Renal cortex interstitium (tissue), 11 donors: ENCODE measurements around the gene CHST1. TPM values are rescaled to one million over a fixed set of nuclear protein-coding genes. Genes with fewer than 3 reads are reported as not detected.

Experiments used
- DNase-seq, 11 donors: peaks; one replicate each; pipeline ENCODE4 v3.0.0-alpha.2; 2013; ENCODE audit warnings: low read depth in 9 of 11, low spot score in 4 of 11; ENCODE audit errors: extremely low read depth in 1 of 11
- polyA plus RNA-seq, 3 donors: library from polyadenylated mRNA; unstranded; fragments of 120-200 nt; gene quantifications; one replicate each; pipeline ENCODE4 v1.2.1, GENCODE V29; 2013; ENCODE audit not compliant: insufficient read length in 3 of 3

Gene CHST1
- polyA plus RNA-seq, 3 donors: 8.7 to 13.6 (median 12.2) TPM

GRCh38 chr11:45664376-45665205 lies 831 bp downstream of the CHST1 start:
- DNase-seq: no peak

- no peak for DNase-seq
Observed at GRCh38 chr11:45663486-45664375, 1.7 kb downstream of the CHST1 start.

- DNase-seq: peak in 4 of 11 donors; percentile 57 to 67 (median 59)
Observed at GRCh38 chr11:45662665-45663485, 2.5 kb downstream of the CHST1 start.

DNA sequence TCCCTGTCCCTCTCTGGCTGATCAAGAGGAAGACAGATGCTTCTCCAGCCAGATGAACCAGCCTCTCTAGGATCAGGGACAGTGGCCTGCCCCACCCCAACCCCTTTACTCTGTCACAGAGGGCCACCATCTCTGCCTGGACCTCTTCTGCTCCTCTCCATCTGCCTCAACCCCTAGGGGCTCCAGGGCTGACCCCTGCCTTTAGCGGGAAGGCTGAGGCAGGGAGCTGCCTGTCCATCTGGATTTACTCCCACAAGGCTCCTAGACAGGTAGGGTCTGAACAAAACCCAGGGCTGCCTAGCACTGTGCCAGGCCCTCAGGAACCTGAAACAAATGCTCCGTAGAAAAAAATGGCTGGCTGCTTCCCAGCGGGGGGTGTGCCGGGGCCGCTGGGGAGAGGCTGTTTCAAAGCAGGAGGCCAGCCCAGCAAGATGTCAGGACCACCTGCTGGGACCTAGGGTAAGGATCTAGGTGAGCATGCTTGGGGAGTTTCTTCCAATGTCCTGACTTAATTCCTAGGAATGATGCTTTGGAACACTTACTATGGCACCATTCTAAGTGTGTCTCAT lies 3.2 kb downstream of the CHST1 start:
- DNase-seq: no peak

GRCh38 chr11:45661439-45662055 lies 3.9 kb downstream of the CHST1 start:
- no peak for DNase-seq

DNA sequence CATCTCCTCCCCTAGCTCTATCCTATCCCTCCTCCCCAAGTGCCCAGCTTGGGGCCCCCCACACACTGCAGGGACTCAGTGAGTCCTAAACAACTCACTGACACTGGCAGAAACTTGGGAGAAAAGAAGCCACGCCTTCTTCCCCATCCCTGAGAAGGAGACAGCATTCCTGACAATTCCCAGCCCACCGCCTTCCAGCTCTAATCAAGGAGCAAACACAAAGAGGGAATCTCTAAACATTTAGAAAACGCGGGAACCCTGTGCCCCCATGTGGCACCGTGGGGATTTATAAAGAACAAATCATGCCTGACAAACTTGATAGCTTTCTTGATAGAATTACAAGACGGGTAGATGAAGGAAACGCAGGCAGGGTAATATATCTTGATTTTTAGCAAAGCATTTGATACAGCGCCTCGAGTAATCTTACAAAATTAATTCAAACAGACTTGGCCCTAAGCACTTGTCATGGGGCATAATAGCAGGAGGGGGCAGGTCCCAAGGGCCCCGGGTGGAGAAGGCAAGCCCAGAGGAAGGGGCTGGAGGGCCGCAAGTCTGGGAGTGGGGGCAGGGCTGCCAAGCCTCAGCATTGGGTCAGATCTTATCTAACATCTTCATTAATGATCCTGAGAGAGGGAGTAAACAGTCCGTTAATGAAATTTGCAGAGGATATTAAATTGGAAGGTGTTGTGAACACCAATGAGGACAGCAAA lies 4.5 kb downstream of the CHST1 start:
- no peak for DNase-seq

GRCh38 chr11:45659818-45660160 lies 5.6 kb downstream of the CHST1 start:
- DNase-seq: no peak

- no peak for DNase-seq
Observed at GRCh38 chr11:45659031-45659817, 6.2 kb downstream of the CHST1 start.

- peak in 2 of 11 donors; percentile 39 to 56 for DNase-seq
Observed at GRCh38 chr11:45658292-45658991, 7.0 kb downstream of the CHST1 start.

GRCh38 chr11:45657496-45658260 lies 7.7 kb downstream of the CHST1 start:
- DNase-seq: no peak

- DNase-seq: no peak
Observed at GRCh38 chr11:45655831-45656230, 9.6 kb downstream of the CHST1 start.

DNA sequence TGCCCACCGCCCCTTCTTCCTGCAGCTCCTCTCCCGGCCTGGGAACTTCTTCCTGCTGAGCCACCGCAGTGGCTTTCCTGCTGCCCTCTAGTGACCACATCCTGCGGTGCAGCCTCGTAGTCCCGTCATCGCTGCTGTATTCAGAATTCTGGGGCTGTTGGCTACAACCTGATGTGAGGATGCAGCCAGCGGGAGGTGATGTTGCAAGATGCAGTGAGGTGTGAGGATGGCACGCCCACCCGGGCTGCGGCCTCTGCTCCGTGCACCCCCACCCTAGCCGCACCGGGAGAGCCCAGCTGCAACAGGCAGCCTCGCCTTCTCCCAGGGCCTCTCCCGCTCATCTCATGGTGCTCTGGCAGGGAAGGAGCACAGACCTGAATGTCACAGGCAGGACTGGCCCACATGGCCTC lies 10.1 kb downstream of the CHST1 start:
- peak in 10 of 11 donors; percentile 62 to 84 (median 74) for DNase-seq

GRCh38 chr11:45655012-45655283 lies 10.5 kb downstream of the CHST1 start:
- DNase-seq: no peak

DNA sequence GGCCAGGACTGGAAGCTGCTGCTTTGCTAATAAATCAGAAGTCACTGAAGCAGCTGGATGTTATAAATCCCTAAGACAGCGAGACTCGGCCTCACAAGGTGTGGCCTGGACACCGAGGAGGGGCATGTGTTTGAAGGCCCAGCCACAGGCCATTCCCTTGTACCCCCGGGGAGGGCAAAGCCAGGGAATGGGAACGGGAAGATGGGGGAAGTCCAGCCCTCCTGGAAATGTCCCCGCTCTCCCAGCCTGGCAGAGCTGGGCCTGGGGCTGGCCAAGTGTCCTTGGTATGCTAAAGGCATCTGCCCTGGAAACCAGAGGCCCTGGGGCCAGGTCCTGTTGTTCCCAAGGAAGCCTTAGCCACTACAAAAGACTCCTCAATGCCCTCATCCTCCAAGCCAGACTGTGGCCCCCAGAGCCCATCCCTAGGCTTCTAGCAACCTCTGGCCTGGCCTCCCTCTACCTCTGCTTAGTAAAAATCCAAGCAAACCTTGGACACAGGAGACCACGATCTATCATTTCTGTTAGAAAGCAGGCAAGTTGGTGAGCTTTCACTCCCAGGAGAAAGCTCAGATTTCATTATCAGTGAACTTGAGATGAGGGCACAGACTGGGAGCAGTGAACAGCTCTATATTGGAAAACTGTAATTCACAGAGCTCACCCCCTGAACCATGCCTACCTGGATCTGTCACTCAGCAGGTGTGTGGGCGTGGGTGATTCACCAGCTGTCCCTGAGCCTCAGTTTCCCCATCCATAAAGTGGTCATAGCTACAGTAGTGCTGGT lies 11.0 kb downstream of the CHST1 start:
- no peak for DNase-seq

DNA sequence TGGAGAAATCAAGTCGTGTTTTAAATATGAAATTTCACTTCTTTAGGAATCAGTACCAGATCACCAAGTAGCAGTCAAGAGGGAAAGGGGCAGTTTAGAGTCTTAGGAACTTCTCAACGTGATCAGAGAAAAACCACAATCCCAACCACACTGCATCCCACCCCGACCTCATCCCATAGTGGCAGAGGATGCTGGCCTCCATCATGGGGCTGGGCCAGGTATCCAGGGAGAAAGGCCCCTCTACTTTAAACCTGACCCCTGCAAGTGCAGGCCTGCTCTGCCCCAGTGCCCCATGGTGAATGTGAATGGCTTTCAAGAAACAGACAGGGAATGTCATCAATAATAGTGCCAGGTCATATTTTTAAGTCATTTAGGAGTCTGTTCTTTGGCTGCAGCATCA lies 12.1 kb downstream of the CHST1 start:
- no peak for DNase-seq
